Activated CD4-positive, CD25-positive, alpha-beta regulatory T cell treated with anti-CD3 and anti-CD28 coated beads, Interleukin-2, amount 50 U/mL, for 16 hours (primary cell): ENCODE data around the gene NFKBIE.

Experiments used
- DNase-seq: peaks from one replicate; pipeline ENCODE4 v3.0.0-alpha.2; 2020; ENCODE audit warnings: low read depth, low spot score

Gene NFKBIE

GRCh38 chr6:44272999-44273566 is 7.7 kb upstream of the NFKBIE start:
- DNase-seq, result no peak

- no peak for DNase-seq
Measured at GRCh38 chr6:44272529-44272928, 7.2 kb upstream of the NFKBIE start.

- no peak for DNase-seq
Measured at GRCh38 chr6:44271914-44272313, 6.6 kb upstream of the NFKBIE start.

GRCh38 chr6:44271406-44271723 is 6.0 kb upstream of the NFKBIE start:
- DNase-seq, result no peak

- DNase-seq, result no peak
Measured at GRCh38 chr6:44270526-44271405, 5.4 kb upstream of the NFKBIE start.

- DNase-seq, result no peak
Measured at GRCh38 chr6:44269921-44270525, 4.7 kb upstream of the NFKBIE start, which contains the start of gene TMEM151B. TSS of gene TMEM151B (plus strand) at chr6:44270450. CDS start at chr6:44270743, 293 bp downstream.

GRCh38 chr6:44269178-44269920 is 4.0 kb upstream of the NFKBIE start:
- no peak for DNase-seq

GRCh38 chr6:44268095-44268628 is 2.8 kb upstream of the NFKBIE start:
- DNase-seq, result no peak

- DNase-seq, result no peak
Measured at GRCh38 chr6:44267252-44267651, 1.9 kb upstream of the NFKBIE start.

GRCh38 chr6:44266347-44266746 is 996 bp upstream of the NFKBIE start:
- DNase-seq, result no peak

GRCh38 chr6:44265722-44266233 is 427 bp upstream of the NFKBIE start:
- no peak for DNase-seq

GRCh38 chr6:44264154-44265006 is 971 bp downstream of the NFKBIE start:
- DNase-seq, result no peak

GRCh38 chr6:44263354-44264100 is 1.8 kb downstream of the NFKBIE start:
- no peak for DNase-seq

- DNase-seq, result no peak
Measured at GRCh38 chr6:44262467-44263353, 2.6 kb downstream of the NFKBIE start.

GRCh38 chr6:44261581-44261980 is 3.8 kb downstream of the NFKBIE start:
- DNase-seq, result no peak

- no peak for DNase-seq
Measured at GRCh38 chr6:44260451-44261297, 4.7 kb downstream of the NFKBIE start.

GRCh38 chr6:44260011-44260410 is 5.3 kb downstream of the NFKBIE start:
- DNase-seq, result no peak

GRCh38 chr6:44258921-44259320 is 6.4 kb downstream of the NFKBIE start:
- no peak for DNase-seq
